HCT116 (cell line): ENCODE results near the gene CSK.

Experiments
- CTCF ChIP-seq, 3 experiments: fragments of 200-600 bp in 1 of 3; sonication (generic) in 1 of 3; IDR thresholded peaks in 2 of 3; conservative IDR thresholded peaks in 1 of 3; 2 replicates each; pipeline ENCODE4 v1.5.1; 2012 to 2017; ENCODE audit warnings: low read depth in 2 of 3, low read length in 2 of 3, antibody characterized with exemption in 1 of 3, borderline replicate concordance in 1 of 3, control low read depth in 1 of 3, mild to moderate bottlenecking in 1 of 3, mixed read lengths in 1 of 3, mixed run types in 1 of 3, moderate library complexity in 1 of 3; ENCODE audit not compliant: insufficient read depth in 1 of 3
- ELF1 ChIP-seq: IDR thresholded peaks from 2 replicates; pipeline ENCODE4 v1.6.1; 2012; ENCODE audit warnings: low read depth, borderline replicate concordance
- EZH2 ChIP-seq: fragments of 200-600 bp; sonication (generic); IDR thresholded peaks from 2 replicates; pipeline ENCODE4 v1.6.1; 2017; ENCODE audit warnings: antibody characterized with exemption, mixed run types
- POLR2A ChIP-seq: IDR thresholded peaks from 2 replicates; pipeline ENCODE4 v1.7.0; 2011; ENCODE audit warnings: borderline replicate concordance; ENCODE audit not compliant: insufficient read depth, insufficient read length; ENCODE audit errors: extremely low read depth
- POLR2AphosphoS5 ChIP-seq: IDR thresholded peaks from 2 replicates; pipeline ENCODE4 v1.6.1; 2011; ENCODE audit warnings: mild to moderate bottlenecking, low read depth, low read length, moderate library complexity
- REST ChIP-seq: IDR thresholded peaks from 2 replicates; pipeline ENCODE4 v1.6.1; 2012; ENCODE audit warnings: low read depth
- TCF7L2 ChIP-seq: IDR thresholded peaks from 2 replicates; pipeline ENCODE4 v1.7.0; 2011; ENCODE audit warnings: borderline replicate concordance, inconsistent platforms; ENCODE audit not compliant: insufficient read depth, insufficient read length; ENCODE audit errors: extremely low read depth

GRCh38 chr15:74732846-74733245 is 49.0 kb upstream of the CSK start:
- TF ChIP-seq TCF7L2 (no peak), REST (no peak), POLR2A (no peak), POLR2AphosphoS5 (no peak), CTCF (IDR thresholded peaks at IDR 0.05 in 2 of 3, conservative IDR thresholded peaks at IDR 0.05 in 1 of 3; ENCODE audit: borderline replicate concordance in 1 of 3, insufficient read depth in 1 of 3, low read depth in 2 of 3, low read length in 2 of 3) (no peak), ELF1 (no peak), EZH2 (no peak)
